PC-9 (cell line): Measurements from ENCODE around the gene SIRPA. TPM values are rescaled to one million over a fixed set of nuclear protein-coding genes. Genes with fewer than 3 reads are reported as not detected.

Experiments used
- BruUV-seq: library from RNA; stranded (reverse); fragments of 400-500 nt; replicated peaks from 2 replicates; lab custom pipeline; 2021; lab: Mats Ljungman, UMichigan
- CTCF ChIA-PET: fragments of 300-600 bp; sonication (Branson Sonifier 250); formaldehyde crosslinking; loops from one replicate; lab custom pipeline; 2022; ENCODE audit warnings: antibody characterized with exemption; lab: Charles Lee
- POLR2A ChIA-PET: fragments of 300-600 bp; sonication (Branson Sonifier 250); formaldehyde crosslinking; loops from one replicate; lab custom pipeline; 2022; ENCODE audit warnings: antibody characterized with exemption; ENCODE audit not compliant: unreplicated experiment; lab: Charles Lee
- DNase-seq, 2 experiments: peaks; one replicate each; pipeline versions ENCODE4 v3.0.0 to v3.0.0-alpha.2; 2015 to 2022; ENCODE audit warnings: mixed read lengths in 1 of 2
- H2AFZ ChIP-seq: fragments of 200-600 bp; sonication (generic); 2 replicates; pipeline ENCODE4 v1.8.1; 2017; ENCODE audit warnings: antibody characterized with exemption
- H3F3A ChIP-seq: fragments of 200-600 bp; sonication (generic); 2 replicates; pipeline ENCODE4 v1.8.1; 2017; ENCODE audit warnings: antibody characterized with exemption, mild to moderate bottlenecking, low read depth; ENCODE audit not compliant: insufficient read depth
- H3K27ac ChIP-seq: fragments of 200-600 bp; sonication (generic); 2 replicates; pipeline ENCODE4 v1.6.1; 2016; ENCODE audit warnings: mixed run types
- H3K27me3 ChIP-seq: fragments of 200-600 bp; sonication (generic); 2 replicates; pipeline ENCODE4 v1.6.1; 2016; ENCODE audit warnings: low read depth, mixed run types; ENCODE audit not compliant: insufficient read depth
- H3K36me3 ChIP-seq: fragments of 200-600 bp; sonication (generic); 2 replicates; pipeline ENCODE4 v1.6.1; 2016; ENCODE audit warnings: low read depth, mixed run types
- H3K4me1 ChIP-seq: fragments of 200-600 bp; sonication (generic); replicated peaks from 2 replicates; pipeline ENCODE4 v1.6.1; 2016; ENCODE audit warnings: mixed run types; ENCODE audit not compliant: insufficient read depth
- H3K4me2 ChIP-seq: fragments of 200-600 bp; sonication (generic); 2 replicates; pipeline ENCODE4 v1.6.1; 2017; ENCODE audit warnings: mixed run types
- H3K4me3 ChIP-seq: fragments of 200-600 bp; sonication (generic); 2 replicates; pipeline ENCODE4 v1.6.1; 2016; ENCODE audit warnings: mixed run types
- H3K79me2 ChIP-seq: fragments of 200-600 bp; sonication (generic); 2 replicates; pipeline ENCODE4 v1.6.1; 2017; ENCODE audit warnings: low read depth, mixed run types
- H3K9me2 ChIP-seq: fragments of 200-600 bp; sonication (generic); 2 replicates; pipeline ENCODE4 v1.8.1; 2017; ENCODE audit warnings: mild to moderate bottlenecking; ENCODE audit not compliant: insufficient read depth
- H3K9me3 ChIP-seq: fragments of 200-600 bp; sonication (generic); 2 replicates; pipeline ENCODE4 v1.8.1; 2016; ENCODE audit warnings: low read depth; ENCODE audit not compliant: insufficient read depth
- H4K20me1 ChIP-seq: fragments of 200-600 bp; sonication (generic); 2 replicates; pipeline ENCODE4 v1.8.1; 2017; ENCODE audit not compliant: insufficient read depth
- CTCF ChIP-seq: fragments of 200-600 bp; sonication (generic); conservative IDR thresholded peaks from 2 replicates; pipeline ENCODE4 v1.6.1; 2017; ENCODE audit warnings: mixed run types, antibody characterized with exemption, mild to moderate bottlenecking, moderate library complexity
- EZH2 ChIP-seq: fragments of 200-600 bp; sonication (generic); IDR thresholded peaks from 2 replicates; pipeline ENCODE4 v1.8.0; 2017; ENCODE audit warnings: antibody characterized with exemption, low read depth
- intact Hi-C: fragments of 100-400 bp; cut with micrococcal nuclease; formaldehyde crosslinking; loops from one replicate; pipeline ENCODE4 v1.10.0; 2022; ENCODE audit not compliant: unreplicated experiment
- total RNA-seq: library from RNA; stranded (reverse); gene quantifications from 2 replicates; pipeline ENCODE4 v1.2.3, GENCODE V29; 2021

Gene SIRPA
- total RNA-seq, 1 experiment from 2014 or later = 18.4 TPM

GRCh38 chr20:1922786-1923185 lies 27.6 kb downstream of the SIRPA start:
- TF ChIP-seq CTCF = no peak
- TF ChIP-seq EZH2 = no peak
- Histone ChIP-seq H3K79me2 (no peaks in the 10 kb centered on the region), H3K9me3 (no peaks in the 10 kb centered on the region), H3K4me2 (no peak overlapping the region), H4K20me1 (no peaks in the 10 kb centered on the region), H3K36me3 (no peaks in the 10 kb centered on the region), H3F3A (no peaks in the 10 kb centered on the region), H3K27ac (no peak overlapping the region), H3K4me1 (no peaks in the 10 kb centered on the region), H2AFZ (no peak overlapping the region), H3K9me2 (no peaks in the 10 kb centered on the region), H3K27me3 (no peaks in the 10 kb centered on the region), H3K4me3 (no peak overlapping the region)
- no TSS peak for BruUV-seq
- ChIA-PET POLR2A (no interaction called here), CTCF (no interaction called here)
- intact Hi-C loops = no loop called here
- no peak for DNase-seq

- Histone ChIP-seq H3K27ac (no peak overlapping the region), H3K4me3 (no peak overlapping the region), H3F3A (no peaks in the 10 kb centered on the region), H2AFZ (no peak overlapping the region), H3K9me3 (no peaks in the 10 kb centered on the region), H3K4me1 (no peaks in the 10 kb centered on the region), H3K4me2 (no peak overlapping the region), H3K9me2 (no peaks in the 10 kb centered on the region), H3K79me2 (no peaks in the 10 kb centered on the region), H3K36me3 (no peaks in the 10 kb centered on the region), H3K27me3 (no peaks in the 10 kb centered on the region), H4K20me1 (no peaks in the 10 kb centered on the region)
- ChIA-PET CTCF (no interaction called here), POLR2A (interaction anchor here (0.7 kb wide), 1 partner anchor 79 kb away, joined by 6 read pairs; no protein-coding TSS in a partner anchor)
- DNase-seq = no peak
- TF ChIP-seq CTCF (no peak), EZH2 (no peak)
- intact Hi-C loops = no loop called here
- no TSS peak for BruUV-seq
Observed at GRCh38 chr20:1924910-1925861, 30.0 kb downstream of the SIRPA start.

- H3K4me3 ChIP-seq = no peak overlapping the region
- CTCF ChIA-PET = no interaction called here
- no TSS peak for BruUV-seq
- H3K27ac ChIP-seq = no peak overlapping the region
- no peak for DNase-seq
- intact Hi-C loops = no loop called here
- no peaks in the 10 kb centered on the region for H3K36me3 ChIP-seq
- POLR2A ChIA-PET = no interaction called here
- H3K27me3 ChIP-seq = no peaks in the 10 kb centered on the region
- H3K79me2 ChIP-seq = no peaks in the 10 kb centered on the region
- no peaks in the 10 kb centered on the region for H4K20me1 ChIP-seq
- H2AFZ ChIP-seq = no peak overlapping the region
- no peaks in the 10 kb centered on the region for H3K4me1 ChIP-seq
- H3K4me2 ChIP-seq = no peak overlapping the region
- no peaks in the 10 kb centered on the region for H3K9me3 ChIP-seq
- no peaks in the 10 kb centered on the region for H3K9me2 ChIP-seq
- TF ChIP-seq CTCF (no peak), EZH2 (no peak)
- H3F3A ChIP-seq = no peaks in the 10 kb centered on the region
Observed at GRCh38 chr20:1926237-1926636, 31.0 kb downstream of the SIRPA start.
